Astrocyte of the spinal cord (primary cell): ENCODE results near the gene ARMC6.

ENCODE experiments used
- DNase-seq: peaks from one replicate; pipeline ENCODE4 v3.0.0; 2011; ENCODE audit warnings: low read depth, low spot score
- H3K4me3 ChIP-seq: 2 replicates; pipeline ENCODE4 v1.5.1; 2011; ENCODE audit warnings: low read depth, mild to moderate bottlenecking, low read length, moderate library complexity
- in situ Hi-C: cut with HindIII; loops from 2 replicates; pipeline ENCODE4 v1.10.0; 2017; ENCODE audit warnings: low sequenced_read_pairs
- TF ChIP-seq, protein P1 (sequence below): IDR thresholded peaks from 2 replicates; pipeline ENCODE4 v1.5.1; 2012; ENCODE audit warnings: low read depth, mild to moderate bottlenecking, low read length, inconsistent platforms

Gene ARMC6

GRCh38 chr19:19062454-19063182 is 29.2 kb downstream of the ARMC6 start:
- in situ Hi-C loops, result no loop called here
- H3K4me3 ChIP-seq, result no peak overlapping the region
- TF ChIP-seq, protein P1, sequence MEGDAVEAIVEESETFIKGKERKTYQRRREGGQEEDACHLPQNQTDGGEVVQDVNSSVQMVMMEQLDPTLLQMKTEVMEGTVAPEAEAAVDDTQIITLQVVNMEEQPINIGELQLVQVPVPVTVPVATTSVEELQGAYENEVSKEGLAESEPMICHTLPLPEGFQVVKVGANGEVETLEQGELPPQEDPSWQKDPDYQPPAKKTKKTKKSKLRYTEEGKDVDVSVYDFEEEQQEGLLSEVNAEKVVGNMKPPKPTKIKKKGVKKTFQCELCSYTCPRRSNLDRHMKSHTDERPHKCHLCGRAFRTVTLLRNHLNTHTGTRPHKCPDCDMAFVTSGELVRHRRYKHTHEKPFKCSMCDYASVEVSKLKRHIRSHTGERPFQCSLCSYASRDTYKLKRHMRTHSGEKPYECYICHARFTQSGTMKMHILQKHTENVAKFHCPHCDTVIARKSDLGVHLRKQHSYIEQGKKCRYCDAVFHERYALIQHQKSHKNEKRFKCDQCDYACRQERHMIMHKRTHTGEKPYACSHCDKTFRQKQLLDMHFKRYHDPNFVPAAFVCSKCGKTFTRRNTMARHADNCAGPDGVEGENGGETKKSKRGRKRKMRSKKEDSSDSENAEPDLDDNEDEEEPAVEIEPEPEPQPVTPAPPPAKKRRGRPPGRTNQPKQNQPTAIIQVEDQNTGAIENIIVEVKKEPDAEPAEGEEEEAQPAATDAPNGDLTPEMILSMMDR, result no peak
- peak; percentile 30 for DNase-seq

- in situ Hi-C loops, result no loop called here
- DNase-seq, result peak; percentile 100
- H3K4me3 ChIP-seq, result peak within 1 kb of the TSS; percentile 67
- TF ChIP-seq, protein P1, result no peak
Measured at GRCh38 chr19:19063183-19064097, 30.0 kb downstream of the ARMC6 start, which contains the start of gene SLC25A42. Gene SLC25A42 (plus strand): TSS chr19:19063994. CDS start chr19:19096125, 32,131 bp downstream.

DNA sequence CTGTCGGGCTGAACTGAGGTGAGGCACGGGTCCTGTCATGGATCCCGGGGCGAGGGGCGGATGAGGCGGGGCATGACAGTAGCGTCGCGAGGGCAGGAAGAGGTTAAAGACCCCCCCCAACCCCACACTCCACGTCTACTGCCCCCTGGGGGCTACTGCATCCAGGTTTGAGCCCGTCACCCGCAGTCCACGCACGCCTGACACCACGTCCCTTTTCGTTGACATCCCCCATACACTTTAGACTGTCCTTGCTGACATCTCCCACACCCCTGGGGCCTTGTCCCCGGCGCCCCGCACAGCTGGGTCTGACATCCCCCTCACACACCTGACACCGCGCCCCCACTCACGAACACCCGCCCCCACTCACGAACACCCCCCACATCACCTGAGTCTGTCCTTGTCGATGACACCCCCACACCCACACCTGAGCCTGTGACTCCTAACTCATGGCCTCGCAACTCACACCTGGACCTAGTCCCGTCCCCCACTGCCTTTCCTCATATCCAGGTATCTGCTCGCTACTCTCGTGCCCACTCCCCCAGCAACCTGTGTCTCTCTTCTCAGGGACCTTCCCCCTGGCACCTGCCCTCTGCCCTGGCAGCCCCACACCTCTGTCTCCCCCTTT is 30.8 kb downstream of the ARMC6 start:
- H3K4me3 ChIP-seq, result peak overlapping the region; percentile 67
- DNase-seq, result no peak
- in situ Hi-C loops, result no loop called here
- TF ChIP-seq, protein P1, result peak; percentile 31

GRCh38 chr19:19064811-19065745 is 31.7 kb downstream of the ARMC6 start:
- DNase-seq, result no peak
- H3K4me3 ChIP-seq, result peak overlapping the region; percentile 67
- in situ Hi-C loops, result no loop called here
- TF ChIP-seq, protein P1, result no peak

- no peak overlapping the region for H3K4me3 ChIP-seq
- TF ChIP-seq, protein P1, result no peak
- no peak for DNase-seq
- in situ Hi-C loops, result no loop called here
Measured at GRCh38 chr19:19067276-19068072, 34.1 kb downstream of the ARMC6 start.
